GM20000 (cell line): ENCODE measurements around the gene MED15.

Source experiments
- DNase-seq: peaks from one replicate; pipeline ENCODE4 v3.0.0; 2012; ENCODE audit warnings: low spot score
- TF ChIP-seq, protein P1 (sequence below): IDR thresholded peaks from 2 replicates; pipeline ENCODE4 v1.5.1; 2012; ENCODE audit warnings: mild to moderate bottlenecking, control low read depth; ENCODE audit errors: extremely low read depth, missing control alignments

MED15 gene

DNA sequence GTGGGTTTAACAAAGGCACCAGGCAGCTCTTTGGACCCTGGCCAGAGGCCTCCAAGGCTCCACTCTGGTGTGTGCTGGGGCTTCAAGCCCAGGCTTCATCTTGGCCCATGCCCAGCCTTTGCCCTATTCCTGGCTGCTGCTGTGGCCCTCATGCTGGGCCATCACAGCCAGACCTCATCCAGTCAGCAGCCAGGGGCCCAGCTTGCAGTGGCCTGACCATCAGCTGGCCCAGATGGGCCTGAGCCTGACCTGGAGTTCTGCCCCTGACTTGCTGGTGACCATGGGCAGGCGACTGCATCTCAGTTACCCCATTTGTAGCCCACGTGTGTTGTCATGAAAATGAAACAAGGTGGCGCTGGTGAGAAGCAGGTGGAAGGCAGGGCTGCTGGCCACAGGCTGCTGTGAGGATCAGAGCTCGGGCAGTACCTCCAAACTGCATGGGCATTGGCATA is 76.1 kb downstream of the MED15 start:
- TF ChIP-seq, protein P1, sequence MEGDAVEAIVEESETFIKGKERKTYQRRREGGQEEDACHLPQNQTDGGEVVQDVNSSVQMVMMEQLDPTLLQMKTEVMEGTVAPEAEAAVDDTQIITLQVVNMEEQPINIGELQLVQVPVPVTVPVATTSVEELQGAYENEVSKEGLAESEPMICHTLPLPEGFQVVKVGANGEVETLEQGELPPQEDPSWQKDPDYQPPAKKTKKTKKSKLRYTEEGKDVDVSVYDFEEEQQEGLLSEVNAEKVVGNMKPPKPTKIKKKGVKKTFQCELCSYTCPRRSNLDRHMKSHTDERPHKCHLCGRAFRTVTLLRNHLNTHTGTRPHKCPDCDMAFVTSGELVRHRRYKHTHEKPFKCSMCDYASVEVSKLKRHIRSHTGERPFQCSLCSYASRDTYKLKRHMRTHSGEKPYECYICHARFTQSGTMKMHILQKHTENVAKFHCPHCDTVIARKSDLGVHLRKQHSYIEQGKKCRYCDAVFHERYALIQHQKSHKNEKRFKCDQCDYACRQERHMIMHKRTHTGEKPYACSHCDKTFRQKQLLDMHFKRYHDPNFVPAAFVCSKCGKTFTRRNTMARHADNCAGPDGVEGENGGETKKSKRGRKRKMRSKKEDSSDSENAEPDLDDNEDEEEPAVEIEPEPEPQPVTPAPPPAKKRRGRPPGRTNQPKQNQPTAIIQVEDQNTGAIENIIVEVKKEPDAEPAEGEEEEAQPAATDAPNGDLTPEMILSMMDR, result no peak
- DNase-seq, result no peak

GRCh38 chr22:20584029-20584871 is 76.8 kb downstream of the MED15 start:
- DNase-seq, result no peak
- TF ChIP-seq, protein P1, result no peak

DNA sequence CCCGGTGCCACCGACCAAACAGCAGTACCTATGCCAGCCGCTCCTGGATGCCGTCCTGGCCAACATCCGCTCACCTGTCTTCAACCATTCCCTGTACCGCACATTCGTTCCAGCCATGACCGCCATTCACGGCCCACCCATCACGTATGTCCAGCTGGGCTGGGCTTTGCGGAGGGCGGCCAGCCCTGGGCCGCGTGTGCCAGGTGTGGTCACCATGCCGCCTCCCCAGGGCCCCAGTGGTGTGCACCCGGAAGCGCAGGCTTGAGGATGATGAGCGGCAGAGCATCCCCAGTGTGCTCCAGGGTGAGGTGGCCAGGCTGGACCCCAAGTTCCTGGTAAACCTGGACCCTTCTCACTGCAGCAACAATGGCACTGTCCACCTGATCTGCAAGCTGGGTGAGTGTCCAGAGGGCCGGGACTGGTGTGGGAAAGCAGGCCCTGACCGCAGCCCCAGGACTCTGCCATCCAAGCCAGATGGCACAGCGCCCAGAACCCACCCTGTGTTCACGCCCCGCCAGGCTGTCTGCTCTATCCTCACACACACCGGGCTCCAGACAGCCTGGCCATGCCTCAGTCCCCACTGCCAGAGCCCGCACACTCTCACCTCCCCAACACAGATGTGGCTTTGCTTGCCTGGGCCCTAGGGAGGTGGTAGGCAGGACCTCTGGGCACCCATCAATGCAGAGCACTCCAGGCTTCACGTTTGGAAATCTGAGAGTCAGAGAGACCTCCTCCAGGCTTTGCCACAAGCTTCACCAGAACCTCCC is 77.6 kb downstream of the MED15 start:
- no peak for DNase-seq
- TF ChIP-seq, protein P1, result no peak

DNA sequence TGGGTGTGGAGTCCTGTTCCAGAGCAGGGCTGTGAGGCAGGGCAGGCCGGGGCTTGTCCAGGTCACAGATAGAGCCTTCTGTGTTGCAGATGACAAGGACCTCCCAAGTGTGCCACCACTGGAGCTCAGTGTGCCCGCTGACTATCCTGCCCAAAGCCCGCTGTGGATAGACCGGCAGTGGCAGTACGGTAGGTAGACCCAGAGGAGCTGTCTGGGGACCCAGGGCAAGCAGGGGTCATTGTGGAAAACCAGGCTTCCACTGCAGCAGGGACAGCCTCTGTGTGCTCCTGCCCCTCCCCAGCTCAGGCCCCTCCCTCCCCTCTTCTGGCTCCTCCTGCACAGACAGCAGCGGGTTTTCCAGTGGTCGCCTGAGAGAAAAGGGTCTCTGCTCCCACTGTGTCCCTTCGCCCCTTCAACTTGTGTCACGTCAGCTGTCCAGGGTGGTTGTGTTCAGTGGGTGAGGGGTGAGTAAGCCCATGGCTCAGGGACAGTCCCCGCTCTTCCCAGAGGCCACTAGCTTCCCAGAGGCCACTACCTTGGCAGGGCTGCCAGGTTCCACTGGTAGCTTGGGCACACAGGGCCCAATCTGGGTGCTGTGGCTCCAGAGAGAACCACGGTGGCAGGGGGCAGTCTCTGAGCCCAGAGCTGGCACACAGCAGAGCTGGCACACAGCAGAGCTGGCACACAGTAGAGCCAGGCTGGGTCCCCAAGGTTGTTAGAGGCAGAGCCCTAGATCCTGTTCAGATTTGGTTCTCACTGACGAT is 78.4 kb downstream of the MED15 start:
- no peak for DNase-seq
- TF ChIP-seq, protein P1, result no peak

DNA sequence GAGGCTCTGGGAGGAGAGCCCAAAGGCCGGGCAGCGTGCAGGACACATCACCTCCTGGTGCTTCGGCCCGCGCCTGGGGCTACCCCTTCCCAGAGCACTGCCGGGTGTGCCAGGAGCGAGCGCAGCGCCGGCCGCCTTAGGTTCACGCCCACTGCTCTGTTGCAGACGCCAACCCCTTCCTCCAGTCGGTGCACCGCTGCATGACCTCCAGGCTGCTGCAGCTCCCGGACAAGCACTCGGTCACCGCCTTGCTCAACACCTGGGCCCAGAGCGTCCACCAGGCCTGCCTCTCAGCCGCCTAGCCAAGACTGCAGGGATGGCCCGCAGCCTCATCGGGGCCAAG is 79.0 kb downstream of the MED15 start:
- TF ChIP-seq, protein P1, result no peak

DNA sequence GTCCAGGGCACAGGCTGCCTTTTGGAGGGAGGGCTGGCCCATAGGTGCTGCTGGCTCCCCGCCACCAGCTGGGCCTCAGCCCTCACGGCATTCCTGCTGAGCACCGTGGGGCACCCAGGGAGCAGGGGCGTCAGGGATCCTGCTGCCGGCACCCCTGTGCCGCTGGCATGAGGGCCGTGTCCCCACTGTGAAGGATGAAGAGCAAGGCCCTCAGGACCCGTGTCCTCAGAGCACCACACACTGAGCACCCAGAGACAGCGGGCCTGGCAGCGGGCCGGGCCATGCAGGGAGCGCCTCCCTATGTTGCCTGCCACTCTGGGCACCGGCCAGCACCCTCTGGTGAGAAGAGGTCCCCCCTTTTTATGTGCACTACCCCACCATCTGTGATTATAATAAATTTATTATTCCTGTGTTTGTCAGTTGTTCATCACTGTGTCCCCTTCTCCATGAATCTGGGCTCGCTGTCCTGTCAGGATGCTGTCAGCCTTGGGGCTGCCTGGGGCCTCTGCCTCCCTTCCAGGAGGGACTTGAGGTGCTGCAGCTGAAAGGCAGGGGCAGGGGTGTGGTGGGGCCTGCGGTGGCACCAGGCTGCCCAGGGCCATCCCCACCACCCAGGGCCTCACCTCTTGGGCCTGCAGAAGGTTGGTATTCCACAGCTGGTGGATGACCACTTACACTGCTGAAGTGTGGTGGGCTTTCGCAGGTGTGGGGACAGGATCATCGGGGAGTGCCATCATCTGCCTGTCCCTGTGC is 80.0 kb downstream of the MED15 start:
- no peak for DNase-seq
- TF ChIP-seq, protein P1, result no peak

More for the DNA sequence above, 79.0 kb downstream of the MED15 start:
- DNase-seq, result no peak
